GM12874 (cell line): ENCODE results near the gene ABLIM2.

ENCODE experiments used
- CTCF ChIP-seq: IDR thresholded peaks from 2 replicates; pipeline ENCODE4 v1.5.1; 2011; ENCODE audit warnings: low read depth, mild to moderate bottlenecking, control low read depth, low read length, moderate library complexity; ENCODE audit not compliant: insufficient read depth

Gene ABLIM2

DNA sequence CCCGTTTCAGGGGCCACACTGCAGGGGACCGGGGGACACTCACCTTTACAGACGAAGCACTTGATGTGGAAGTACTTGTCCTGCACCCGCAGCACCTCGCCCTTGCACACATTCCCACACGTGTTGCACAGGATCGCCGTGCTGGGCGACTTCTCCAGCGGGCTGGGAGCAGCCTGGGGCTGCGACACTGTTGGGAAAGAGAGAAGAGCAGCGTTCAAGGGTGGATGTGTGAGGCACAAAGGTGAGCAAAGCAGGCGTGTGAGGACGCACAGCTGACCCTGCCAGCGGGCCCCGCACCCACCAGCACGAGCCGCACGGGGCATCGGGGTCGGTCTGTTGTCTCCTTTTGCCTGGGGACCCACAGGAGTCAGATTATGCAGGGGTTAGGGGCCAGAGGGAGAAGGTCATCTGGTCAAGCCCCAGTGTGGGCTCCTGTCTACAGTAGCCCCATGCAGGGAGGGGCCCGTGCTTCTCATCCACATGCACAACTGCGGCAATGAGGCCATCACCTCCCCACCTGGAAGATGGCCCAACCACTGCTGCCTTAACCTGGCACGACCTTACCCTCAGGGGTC is 52.1 kb downstream of the ABLIM2 start:
- TF ChIP-seq CTCF: no peak

- no peak for TF ChIP-seq CTCF
These were observed 53.1 kb downstream of the ABLIM2 start for GRCh38 chr4:8105306-8106100.

GRCh38 chr4:8104491-8105305 is 53.9 kb downstream of the ABLIM2 start:
- no peak for TF ChIP-seq CTCF

DNA sequence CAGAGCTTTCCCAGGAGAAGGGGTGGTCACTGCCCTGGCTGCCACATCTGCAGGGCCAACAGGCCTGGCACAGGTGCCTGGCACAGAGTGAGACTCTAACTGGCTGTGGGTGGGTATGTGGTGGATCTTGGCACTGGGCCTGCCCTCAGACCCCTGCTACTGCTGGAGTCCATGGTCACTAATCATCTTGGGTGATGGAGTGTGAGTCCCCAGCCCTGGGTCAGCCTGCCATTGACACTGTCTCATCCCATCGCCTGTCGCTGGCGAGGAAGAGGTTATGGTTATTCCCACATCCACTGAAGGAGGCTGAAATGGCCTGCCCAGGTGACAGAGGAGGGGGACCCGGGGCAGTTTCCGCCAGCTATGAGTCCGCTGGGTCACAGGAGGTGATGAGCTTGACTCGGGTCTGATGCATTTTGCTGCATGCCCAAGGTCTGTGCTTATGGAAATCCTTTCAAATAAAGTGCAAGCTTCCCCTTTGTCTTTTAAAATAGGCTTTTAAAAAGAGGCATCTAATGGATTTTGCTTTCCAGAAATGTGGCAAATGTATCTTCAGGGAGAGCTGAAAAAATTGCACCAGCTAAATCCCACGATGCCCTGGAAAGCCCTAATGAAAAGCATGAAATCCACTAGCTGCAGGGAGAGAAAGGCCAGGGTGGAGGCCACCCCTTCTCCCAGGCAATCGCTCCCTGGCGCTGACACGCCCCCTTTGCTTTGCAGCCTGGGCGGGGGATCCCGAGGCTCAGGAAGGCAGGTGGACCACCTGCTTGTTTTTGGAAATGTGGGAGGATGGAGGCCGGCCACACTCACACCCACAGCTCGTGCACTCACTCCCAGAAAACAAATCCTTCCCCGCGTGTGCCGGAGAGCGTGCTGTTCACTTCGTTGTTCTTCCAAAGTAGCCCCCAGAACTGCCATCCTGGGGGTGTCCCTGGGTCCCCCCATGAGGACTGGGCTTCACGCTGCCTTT is 54.9 kb downstream of the ABLIM2 start:
- no peak for TF ChIP-seq CTCF

GRCh38 chr4:8102831-8103230 is 55.8 kb downstream of the ABLIM2 start:
- no peak for TF ChIP-seq CTCF

GRCh38 chr4:8102076-8102355 is 56.6 kb downstream of the ABLIM2 start:
- TF ChIP-seq CTCF: no peak
